ENCODE measurements around the gene MCRS1. TPM values are rescaled to one million over a fixed set of nuclear protein-coding genes. Genes with fewer than 3 reads are reported as not detected.

Gene MCRS1
- total RNA-seq, 1 experiment from 2014 or later: 66.9 TPM

- Histone ChIP-seq H3K9me2 (ENCODE audit: insufficient read depth) (no peaks in the 10 kb centered on the region), H3K36me3 (ENCODE audit: low read depth) (peaks cover 7% of the 10 kb centered on the region; the same call in 1 of the 2 replicates), H4K20me1 (ENCODE audit: insufficient read depth) (no peaks in the 10 kb centered on the region), H3K79me2 (ENCODE audit: low read depth) (no peaks in the 10 kb centered on the region), H3K4me3 (no peak overlapping the region), H3K4me2 (no peak overlapping the region), H3K9me3 (ENCODE audit: insufficient read depth, low read depth) (no peaks in the 10 kb centered on the region), H3K27ac (no peak overlapping the region), H2AFZ (no peak overlapping the region), H3K27me3 (ENCODE audit: insufficient read depth, low read depth) (no peaks in the 10 kb centered on the region), H3F3A (ENCODE audit: insufficient read depth, low read depth) (no peaks in the 10 kb centered on the region), H3K4me1 (replicated peaks; ENCODE audit: insufficient read depth) (no peaks in the 10 kb centered on the region)
- ChIA-PET CTCF (no interaction called here), POLR2A (ENCODE audit: unreplicated experiment) (no interaction called here)
- intact Hi-C loops (cut with micrococcal nuclease; ENCODE audit: unreplicated experiment): no loop called here
- DNase-seq: no peak
- BruUV-seq (replicated peaks): no TSS peak
- no peak for TF ChIP-seq CTCF (conservative IDR thresholded peaks at IDR 0.05)
- TF ChIP-seq EZH2 (IDR thresholded peaks at IDR 0.05; ENCODE audit: low read depth): no peak
These were observed 46.6 kb downstream of the MCRS1 start for GRCh38 chr12:49521389-49521788.

GRCh38 chr12:49519574-49519936 is 48.4 kb downstream of the MCRS1 start:
- no peak for DNase-seq
- Histone ChIP-seq H3K4me1 (replicated peaks; ENCODE audit: insufficient read depth) (peaks cover 11% of the 10 kb centered on the region), H2AFZ (no peak overlapping the region), H3K9me2 (ENCODE audit: insufficient read depth) (no peaks in the 10 kb centered on the region), H3K27ac (no peak overlapping the region), H3K36me3 (ENCODE audit: low read depth) (no peaks in the 10 kb centered on the region), H3K79me2 (ENCODE audit: low read depth) (no peaks in the 10 kb centered on the region), H3K4me2 (no peak overlapping the region), H3K9me3 (ENCODE audit: insufficient read depth, low read depth) (no peaks in the 10 kb centered on the region), H3F3A (ENCODE audit: insufficient read depth, low read depth) (peaks cover 12% of the 10 kb centered on the region; the same call in 1 of the 2 replicates), H3K27me3 (ENCODE audit: insufficient read depth, low read depth) (no peaks in the 10 kb centered on the region), H4K20me1 (ENCODE audit: insufficient read depth) (no peaks in the 10 kb centered on the region), H3K4me3 (no peak overlapping the region)
- TF ChIP-seq CTCF (conservative IDR thresholded peaks at IDR 0.05): no peak
- no peak for TF ChIP-seq EZH2 (IDR thresholded peaks at IDR 0.05; ENCODE audit: low read depth)
- ChIA-PET CTCF (interaction anchor here (0.5 to 0.7 kb wide), 3 partner anchors 104 to 163 kb away, joined by 3 to 7 read pairs (median 4); partner anchors contain the start of gene PRPF40B), POLR2A (ENCODE audit: unreplicated experiment) (no interaction called here)
- no TSS peak for BruUV-seq (replicated peaks)
- intact Hi-C loops (cut with micrococcal nuclease; ENCODE audit: unreplicated experiment): no loop called here

- no TSS peak for BruUV-seq (replicated peaks)
- CTCF ChIA-PET: interaction anchor here (0.5 to 0.8 kb wide), 3 partner anchors 14 to 161 kb away, joined by 3 to 7 read pairs (median 4); partner anchors contain the start of gene PRPF40B
- H3K36me3 ChIP-seq (ENCODE audit: low read depth): no peaks in the 10 kb centered on the region
- H4K20me1 ChIP-seq (ENCODE audit: insufficient read depth): no peaks in the 10 kb centered on the region
- POLR2A ChIA-PET (ENCODE audit: unreplicated experiment): no interaction called here
- no peak overlapping the region for H2AFZ ChIP-seq
- no peak for DNase-seq
- intact Hi-C loops (cut with micrococcal nuclease; ENCODE audit: unreplicated experiment): no loop called here
- H3F3A ChIP-seq (ENCODE audit: insufficient read depth, low read depth): peaks cover 17% of the 10 kb centered on the region
- TF ChIP-seq CTCF (conservative IDR thresholded peaks at IDR 0.05) (no peak), EZH2 (IDR thresholded peaks at IDR 0.05; ENCODE audit: low read depth) (no peak)
- no peak overlapping the region for H3K4me3 ChIP-seq
- H3K27ac ChIP-seq: no peak overlapping the region
- H3K79me2 ChIP-seq (ENCODE audit: low read depth): no peaks in the 10 kb centered on the region
- H3K4me1 ChIP-seq (replicated peaks; ENCODE audit: insufficient read depth): peaks cover 11% of the 10 kb centered on the region
- no peaks in the 10 kb centered on the region for H3K27me3 ChIP-seq (ENCODE audit: insufficient read depth, low read depth)
- H3K9me2 ChIP-seq (ENCODE audit: insufficient read depth): no peaks in the 10 kb centered on the region
- no peak overlapping the region for H3K4me2 ChIP-seq
- H3K9me3 ChIP-seq (ENCODE audit: insufficient read depth, low read depth): no peaks in the 10 kb centered on the region
These were observed 48.9 kb downstream of the MCRS1 start for GRCh38 chr12:49518914-49519573.

All from PC-9 (cell line).